K562 (cell line): ENCODE results near the gene ECPAS. TPM values are rescaled to one million over a fixed set of nuclear protein-coding genes. Genes with fewer than 3 reads are reported as not detected.
A peak's percentile ranks its signal among the peaks of the same experiment; 100 is the strongest.

Experiments used
- ATAC-seq: fragments of 200-7000 bp; cut with Tn5 transposase; 3 replicates; pipeline ENCODE4 v1.9.1; 2020; ENCODE audit warnings: moderate library complexity
- BruUV-seq: library from RNA; stranded (reverse); fragments of 400-500 nt; replicated peaks from 2 replicates; lab custom pipeline; 2021; lab: Mats Ljungman, UMichigan
- CTCF ChIA-PET: fragments of 300-600 bp; formaldehyde crosslinking; extraction: SDS; loops from one replicate; lab custom pipeline; 2021; ENCODE audit warnings: low intra/inter-chr PET ratio; lab: Yijun Ruan, JAX
- POLR2A ChIA-PET: fragments of 300-600, 350-650 bp; sonication (Branson Sonifier 250); formaldehyde crosslinking; extraction: SDS; loops from one replicate; lab custom pipeline; 2021; ENCODE audit warnings: antibody characterized with exemption, inconsistent platforms; lab: Yijun Ruan, JAX
- DNase-seq, 4 experiments: peaks; one replicate each; pipeline versions ENCODE4 v3.0.0 to v3.0.0-alpha.2; 2011 to 2018; ENCODE audit warnings: low spot score in 3 of 4, mixed read lengths in 3 of 4; ENCODE audit errors: extremely low read depth in 1 of 4
- FAIRE-seq: peaks from 2 replicates; lab custom pipeline; 2011; peaks lifted over from hg19 to GRCh38; lab: Jason Lieb, UNC
- H2AFZ ChIP-seq: 2 replicates; pipeline ENCODE4 v1.6.0; 2011; ENCODE audit warnings: low read depth, low read length, control low read depth, inconsistent platforms
- H3K27ac ChIP-seq: fragments of 200-600 bp; 3 replicates; pipeline ENCODE4 v1.8.0; 2011; ENCODE audit warnings: low read depth, mild to moderate bottlenecking, control low read depth, inconsistent platforms, low read length, moderate library complexity, mixed read lengths; ENCODE audit errors: extremely low read depth
- H3K27me3 ChIP-seq, 2 experiments: fragments of 300-600 bp in 1 of 2; 2 replicates in 1 of 2; 3 replicates in 1 of 2; pipeline versions ENCODE4 v1.6.0 to v1.8.0; 2011; ENCODE audit warnings: inconsistent platforms in 2 of 2, low read length in 2 of 2, mild to moderate bottlenecking in 1 of 2, mixed read lengths in 1 of 2, moderate library complexity in 1 of 2; ENCODE audit not compliant: control insufficient read depth in 2 of 2, insufficient read depth in 2 of 2
- H3K36me3 ChIP-seq: fragments of 300-600 bp; 3 replicates; pipeline ENCODE4 v1.8.0; 2011; ENCODE audit warnings: mild to moderate bottlenecking, low read length, inconsistent platforms; ENCODE audit not compliant: control insufficient read depth, insufficient read depth
- H3K4me1 ChIP-seq, 2 experiments: fragments of 200-600 bp in 1 of 2; replicated peaks in 1 of 2; 2 replicates in 1 of 2; 3 replicates in 1 of 2; pipeline versions ENCODE4 v1.5.1 to v1.8.0; 2011; ENCODE audit warnings: inconsistent platforms in 2 of 2, low read length in 2 of 2, mild to moderate bottlenecking in 1 of 2, mixed read lengths in 1 of 2, moderate library complexity in 1 of 2; ENCODE audit not compliant: control insufficient read depth in 2 of 2, insufficient read depth in 2 of 2
- H3K4me2 ChIP-seq: 2 replicates; pipeline ENCODE4 v1.6.1; 2011; ENCODE audit warnings: low read length, control low read depth, inconsistent platforms, mixed read lengths; ENCODE audit not compliant: insufficient read depth
- H3K4me3 ChIP-seq: fragments of 200-600 bp; sonication (generic), shearing (Covaris generic); 2 replicates; pipeline ENCODE4 v1.5.1; 2016; ENCODE audit warnings: control low read depth, inconsistent platforms
- H3K79me2 ChIP-seq: fragments of 200-600 bp; 3 replicates; pipeline ENCODE4 v1.8.0; 2011; ENCODE audit warnings: low read length, inconsistent platforms; ENCODE audit not compliant: control insufficient read depth, insufficient read depth
- H3K9ac ChIP-seq, 2 experiments: 2 replicates each; pipeline versions ENCODE4 v1.6.0 to v1.6.1; 2011; ENCODE audit warnings: low read depth in 2 of 2, low read length in 2 of 2, control low read depth in 1 of 2, inconsistent platforms in 1 of 2, mild to moderate bottlenecking in 1 of 2, mixed read lengths in 1 of 2; ENCODE audit not compliant: insufficient read depth in 1 of 2
- H3K9me1 ChIP-seq: one replicate; pipeline ENCODE4 v1.6.0; 2011; ENCODE audit warnings: inconsistent platforms, mild to moderate bottlenecking, low read length, moderate library complexity; ENCODE audit not compliant: control insufficient read depth, insufficient read depth
- H3K9me3 ChIP-seq: replicated peaks from 2 replicates; pipeline ENCODE4 v1.5.1; 2011; ENCODE audit warnings: low read depth, low read length, inconsistent platforms; ENCODE audit not compliant: control insufficient read depth, insufficient read depth
- H4K20me1 ChIP-seq: replicated peaks from 2 replicates; pipeline ENCODE4 v1.6.1; 2011; ENCODE audit warnings: low read length, inconsistent platforms, mixed read lengths; ENCODE audit not compliant: control insufficient read depth, insufficient read depth
- ARID2 ChIP-seq: fragments of 450-650 bp; IDR thresholded peaks from 2 replicates; pipeline ENCODE4 v1.6.1; 2017; ENCODE audit warnings: antibody characterized with exemption, mild to moderate bottlenecking
- FOXJ3 ChIP-seq: sonication (generic); formaldehyde crosslinking; IDR thresholded peaks from 2 replicates; pipeline ENCODE4 v1.4.0; 2020; ENCODE audit warnings: mild to moderate bottlenecking, missing genetic modification reagents
- GABPB2 ChIP-seq: fragments of 250-450 bp; sonication (Bioruptor Pico); conservative IDR thresholded peaks from 2 replicates; pipeline ENCODE4 v1.5.1; 2021; ENCODE audit warnings: mild to moderate bottlenecking
- GATAD2A ChIP-seq: fragments of 450-650 bp; IDR thresholded peaks from 2 replicates; pipeline ENCODE4 v1.6.1; 2017
- HNRNPLL ChIP-seq: fragments of 200-400 bp; formaldehyde crosslinking; IDR thresholded peaks from 2 replicates; pipeline ENCODE4 v1.6.1; 2017; ENCODE audit warnings: low read length, low read depth, mild to moderate bottlenecking; ENCODE audit not compliant: poor library complexity, severe bottlenecking
- HSF4 ChIP-seq: fragments of 250-450 bp; sonication (Bioruptor Pico); IDR thresholded peaks from 2 replicates; pipeline ENCODE4 v2.1.2; 2022; ENCODE audit warnings: mild to moderate bottlenecking, moderate library complexity, borderline replicate concordance
- MTA1 ChIP-seq: fragments of 450-650 bp; IDR thresholded peaks from 2 replicates; pipeline ENCODE4 v1.6.1; 2017; ENCODE audit warnings: borderline replicate concordance
- POLR3A ChIP-seq: IDR thresholded peaks from 2 replicates; pipeline ENCODE4 v1.6.1; 2011; ENCODE audit warnings: borderline replicate concordance, mild to moderate bottlenecking, moderate library complexity; ENCODE audit not compliant: insufficient read length, insufficient read depth; ENCODE audit errors: extremely low read depth
- RBM39 ChIP-seq: fragments of 200-400 bp; formaldehyde crosslinking; optimal IDR thresholded peaks from 2 replicates; pipeline ENCODE3; 2018; ENCODE audit warnings: low read depth, low read length
- RFX5 ChIP-seq: IDR thresholded peaks from 2 replicates; pipeline ENCODE4 v1.6.1; 2011; ENCODE audit warnings: low read depth, mild to moderate bottlenecking, improper control_type of control experiment, low read length
- SMARCB1 ChIP-seq: IDR thresholded peaks from 2 replicates; pipeline ENCODE4 v1.6.1; 2011; ENCODE audit warnings: improper control_type of control experiment, low read depth; ENCODE audit not compliant: insufficient read length
- SMC3 ChIP-seq: conservative IDR thresholded peaks from 2 replicates; pipeline ENCODE4 v1.6.1; 2011; ENCODE audit warnings: low read depth, low read length, improper control_type of control experiment; ENCODE audit not compliant: insufficient read depth
- TEAD4 ChIP-seq, 2 experiments: sonication (generic) in 1 of 2; formaldehyde crosslinking in 1 of 2; IDR thresholded peaks; 2 replicates each; pipeline versions ENCODE4 v1.6.1 to v1.8.0; 2012 to 2022; ENCODE audit warnings: borderline replicate concordance in 1 of 2, inconsistent platforms in 1 of 2, low read length in 1 of 2, mild to moderate bottlenecking in 1 of 2, missing genetic modification reagents in 1 of 2
- ZKSCAN8 ChIP-seq: fragments of 200-800 bp; sonication (Bioruptor generic); IDR thresholded peaks from 2 replicates; pipeline ENCODE4 v1.6.1; 2016; ENCODE audit warnings: missing genetic modification characterization, missing compliant biosample characterization
- ZNF146 ChIP-seq: IDR thresholded peaks from one replicate; pipeline ENCODE4 v1.6.1; 2018; ENCODE audit warnings: missing compliant biosample characterization; ENCODE audit not compliant: unreplicated experiment
- ZNF239 ChIP-seq: fragments of 250-450 bp; sonication (Bioruptor Pico); IDR thresholded peaks from 2 replicates; pipeline ENCODE4 v1.4.0; 2020; ENCODE audit warnings: mild to moderate bottlenecking
- ZNF507 ChIP-seq: conservative IDR thresholded peaks from 2 replicates; pipeline ENCODE4 v1.6.1; 2017; ENCODE audit warnings: missing genetic modification characterization, missing compliant biosample characterization
- ZNF584 ChIP-seq: fragments of 200-800 bp; sonication (Bioruptor generic); IDR thresholded peaks from 2 replicates; pipeline ENCODE4 v1.6.1; 2016; ENCODE audit warnings: low read depth, mild to moderate bottlenecking, missing genetic modification characterization, missing compliant biosample characterization
- ZNF696 ChIP-seq: fragments of 250-450 bp; sonication (Bioruptor Pico); conservative IDR thresholded peaks from 2 replicates; pipeline ENCODE4 v1.4.0; 2020; ENCODE audit warnings: mild to moderate bottlenecking, moderate library complexity
- ZNF76 ChIP-seq: fragments of 250-450 bp; sonication (Bioruptor Pico); IDR thresholded peaks from 2 replicates; pipeline ENCODE4 v1.4.0; 2020; ENCODE audit warnings: mild to moderate bottlenecking, moderate library complexity, borderline replicate concordance
- WGBS: fragments of 100-300 bp; shearing (Covaris generic); methylation state at CpG from one replicate; pipeline ENCODE4 v1.1.6; 2016; ENCODE audit warnings: low coverage, mixed read lengths; ENCODE audit not compliant: insufficient coverage; ENCODE audit errors: missing lambda C conversion rate; 5-methylcytosine and 5-hydroxymethylcytosine counted together
- in situ Hi-C: fragments of 300-500 bp; cut with MboI; formaldehyde crosslinking; loops from 4 replicates; pipeline ENCODE4 v1.15.0; 2018; ENCODE audit warnings: inconsistent platforms, mixed read lengths
- intact Hi-C: fragments of 100-400 bp; cut with micrococcal nuclease; formaldehyde crosslinking; loops from 2 replicates; pipeline ENCODE4 v1.14.2; 2022
- polyA plus RNA-seq, 8 experiments: library from polyadenylated mRNA; depleted of rRNA in 4 of 8; stranded (reverse) in 5 of 8; unstranded in 3 of 8; fragments of >200 nt; fragmentation: Nextera tagmentation in 2 of 8; fragmentation: Illumina TruSeq in 1 of 8; extraction: Ambion mirVana in 2 of 8; extraction: Trizol in 1 of 8; gene quantifications; 2 replicates each; pipeline versions ENCODE4 v1.2.1 to v1.2.3, GENCODE V29; 2011 to 2014; ENCODE audit warnings: inconsistent platforms in 1 of 8, missing spikeins in 1 of 8
- total RNA-seq, 7 experiments: library from RNA; depleted of rRNA in 6 of 7; stranded (reverse); fragments of >200 nt in 6 of 7; fragmentation: Illumina TruSeq in 2 of 7; extraction: Trizol in 2 of 7; gene quantifications; 2 replicates each; pipeline versions ENCODE4 v1.2.1 to v1.2.3, GENCODE V29; 2011 to 2021; ENCODE audit warnings: low replicate concordance in 1 of 7
- TF ChIP-seq, protein P1 (sequence below): fragments of 450-650 bp; formaldehyde crosslinking; IDR thresholded peaks from 2 replicates; pipeline ENCODE4 v1.4.0; 2020; ENCODE audit warnings: mild to moderate bottlenecking, moderate library complexity

Gene ECPAS
- total and polyA plus RNA-seq, 9 of the 15 experiments (the other 6 are each of a cell fraction or from before 2014, with no cell fraction given), result 14.5 to 90.9 (median 75.7) TPM

- no TSS peak for BruUV-seq
- H3K79me2 ChIP-seq, result no peaks in the 10 kb centered on the region
Measured at GRCh38 chr9:111413996-111414395, 70.2 kb downstream of the ECPAS start.

GRCh38 chr9:111412280-111412679 is 71.9 kb downstream of the ECPAS start:
- peak; percentile 61 for FAIRE-seq
- Histone ChIP-seq H3K4me1 (no peaks in the 10 kb centered on the region), H3K36me3 (peaks cover 99% of the 10 kb centered on the region), H2AFZ (no peak overlapping the region), H3K27me3 (no peaks in the 10 kb centered on the region), H3K9ac (no peak overlapping the region), H3K4me3 (no peak overlapping the region), H3K27ac (no peak overlapping the region), H3K79me2 (no peaks in the 10 kb centered on the region), H3K9me1 (no peaks in the 10 kb centered on the region), H3K9me3 (no peaks in the 10 kb centered on the region), H3K4me2 (no peak overlapping the region), H4K20me1 (no peaks in the 10 kb centered on the region; the same call in 1 of the 2 replicates)
- in situ Hi-C loops (no loop called here), intact Hi-C loops (no loop called here)
- ATAC-seq, result no peak
- CTCF ChIA-PET, result no interaction called here
- DNase-seq, result no peak
- POLR2A ChIA-PET, result interaction anchor here (0.5 kb wide), 1 partner anchor 1599 kb away, joined by 3 read pairs; no protein-coding TSS in a partner anchor
- BruUV-seq, result no TSS peak
- WGBS, result 90% methylated on average over 4 of the region's 4 CpGs
- TF ChIP-seq ARID2 (no peak), FOXJ3 (CRISPR knock-in tag) (no peak), TEAD4 (IDR thresholded peaks at IDR 0.05; ENCODE audit: low read length) (no peak), TEAD4 (CRISPR knock-in tag; IDR thresholded peaks at IDR 0.05; ENCODE audit: borderline replicate concordance) (no peak), GABPB2 (CRISPR knock-in tag) (no peak), ZNF146 (CRISPR knock-in tag) (no peak)
- TF ChIP-seq, protein P1, sequence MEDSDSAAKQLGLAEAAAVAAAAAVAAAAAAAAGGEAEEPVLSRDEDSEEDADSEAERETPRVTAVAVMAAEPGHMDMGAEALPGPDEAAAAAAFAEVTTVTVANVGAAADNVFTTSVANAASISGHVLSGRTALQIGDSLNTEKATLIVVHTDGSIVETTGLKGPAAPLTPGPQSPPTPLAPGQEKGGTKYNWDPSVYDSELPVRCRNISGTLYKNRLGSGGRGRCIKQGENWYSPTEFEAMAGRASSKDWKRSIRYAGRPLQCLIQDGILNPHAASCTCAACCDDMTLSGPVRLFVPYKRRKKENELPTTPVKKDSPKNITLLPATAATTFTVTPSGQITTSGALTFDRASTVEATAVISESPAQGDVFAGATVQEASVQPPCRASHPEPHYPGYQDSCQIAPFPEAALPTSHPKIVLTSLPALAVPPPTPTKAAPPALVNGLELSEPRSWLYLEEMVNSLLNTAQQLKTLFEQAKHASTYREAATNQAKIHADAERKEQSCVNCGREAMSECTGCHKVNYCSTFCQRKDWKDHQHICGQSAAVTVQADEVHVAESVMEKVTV (CRISPR knock-in tag), result no peak

More at GRCh38 chr9:111413996-111414395, 70.2 kb downstream of the ECPAS start:
- DNase-seq, result no peak
- no peaks in the 10 kb centered on the region for H3K4me1 ChIP-seq
- TF ChIP-seq RBM39 (no peak), ZKSCAN8 (CRISPR knock-in tag) (no peak), ZNF239 (CRISPR knock-in tag) (no peak), ZNF584 (CRISPR knock-in tag) (no peak), ZNF76 (no peak), SMC3 (no peak), RFX5 (no peak), HSF4 (no peak), SMARCB1 (no peak), ZNF507 (tag) (no peak), GATAD2A (no peak), ZNF696 (CRISPR knock-in tag) (no peak), HNRNPLL (no peak), MTA1 (no peak), POLR3A (no peak)
- H4K20me1 ChIP-seq, result no peaks in the 10 kb centered on the region; the same call in 1 of the 2 replicates
- no peaks in the 10 kb centered on the region for H3K27me3 ChIP-seq
- H3K4me2 ChIP-seq, result no peak overlapping the region
- no peaks in the 10 kb centered on the region for H3K9me1 ChIP-seq
- POLR2A ChIA-PET, result no interaction called here
- peaks cover 98% of the 10 kb centered on the region for H3K36me3 ChIP-seq
- ATAC-seq, result no peak
- no peak overlapping the region for H3K4me3 ChIP-seq
- intact Hi-C loops, result no loop called here
- no peak overlapping the region for H3K27ac ChIP-seq
- H3K9ac ChIP-seq, result no peak overlapping the region
- WGBS, result 97% methylated on average over 2 of the region's 3 CpGs
- CTCF ChIA-PET, result no interaction called here
- peak; percentile 35 for FAIRE-seq
- no peak overlapping the region for H2AFZ ChIP-seq
- in situ Hi-C loops, result no loop called here
- no peaks in the 10 kb centered on the region for H3K9me3 ChIP-seq
